Measurements from ENCODE around the gene CPNE5. TPM values are rescaled to one million over a fixed set of nuclear protein-coding genes. Genes with fewer than 3 reads are reported as not detected.

The CPNE5 gene
- total and polyA plus RNA-seq, 3 donors from 2014 or later: 44.2 to 137 (median 97.8) TPM

DNA sequence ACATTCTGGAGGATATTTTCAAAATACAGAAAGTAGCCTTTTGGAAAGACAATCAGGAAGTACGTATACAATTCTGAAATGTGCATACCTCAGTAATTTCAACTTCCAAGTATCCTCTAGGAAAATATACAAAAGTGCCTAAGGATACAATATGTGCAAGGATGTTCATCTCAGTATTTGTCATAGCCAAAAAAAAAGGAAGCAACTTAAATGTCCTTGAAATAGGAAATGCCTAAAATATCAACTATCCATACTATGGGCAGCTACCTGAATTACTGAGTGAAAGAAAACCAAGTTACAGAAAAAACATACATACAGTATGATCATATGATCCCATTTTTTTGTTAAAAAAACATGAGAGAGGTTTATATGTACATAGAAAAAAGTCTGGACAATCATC, 33.9 kb upstream of the CPNE5 start:
- WGBS, 2 donors: 73 to 85% methylated on average over 1 of the region's 1 CpG
- H3K9me3 ChIP-seq: no peaks in the 10 kb centered on the region
- peaks cover 15% of the 10 kb centered on the region for H3K4me1 ChIP-seq
- no peaks in the 10 kb centered on the region for H3K27me3 ChIP-seq
- H3K4me3 ChIP-seq: no peak overlapping the region
- H3K27ac ChIP-seq: no peak overlapping the region
- no peak for DNase-seq
- no peak for TF ChIP-seq POLR2A (IDR thresholded peaks at IDR 0.05)
- TF ChIP-seq, protein P1, sequence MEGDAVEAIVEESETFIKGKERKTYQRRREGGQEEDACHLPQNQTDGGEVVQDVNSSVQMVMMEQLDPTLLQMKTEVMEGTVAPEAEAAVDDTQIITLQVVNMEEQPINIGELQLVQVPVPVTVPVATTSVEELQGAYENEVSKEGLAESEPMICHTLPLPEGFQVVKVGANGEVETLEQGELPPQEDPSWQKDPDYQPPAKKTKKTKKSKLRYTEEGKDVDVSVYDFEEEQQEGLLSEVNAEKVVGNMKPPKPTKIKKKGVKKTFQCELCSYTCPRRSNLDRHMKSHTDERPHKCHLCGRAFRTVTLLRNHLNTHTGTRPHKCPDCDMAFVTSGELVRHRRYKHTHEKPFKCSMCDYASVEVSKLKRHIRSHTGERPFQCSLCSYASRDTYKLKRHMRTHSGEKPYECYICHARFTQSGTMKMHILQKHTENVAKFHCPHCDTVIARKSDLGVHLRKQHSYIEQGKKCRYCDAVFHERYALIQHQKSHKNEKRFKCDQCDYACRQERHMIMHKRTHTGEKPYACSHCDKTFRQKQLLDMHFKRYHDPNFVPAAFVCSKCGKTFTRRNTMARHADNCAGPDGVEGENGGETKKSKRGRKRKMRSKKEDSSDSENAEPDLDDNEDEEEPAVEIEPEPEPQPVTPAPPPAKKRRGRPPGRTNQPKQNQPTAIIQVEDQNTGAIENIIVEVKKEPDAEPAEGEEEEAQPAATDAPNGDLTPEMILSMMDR (IDR thresholded peaks at IDR 0.05): no peak
- H3K36me3 ChIP-seq (ENCODE audit: low read depth, missing control alignments): no peaks in the 10 kb centered on the region
- intact Hi-C loops (cut with DNase I; ENCODE audit: low total_unique reads): no loop called here

DNA sequence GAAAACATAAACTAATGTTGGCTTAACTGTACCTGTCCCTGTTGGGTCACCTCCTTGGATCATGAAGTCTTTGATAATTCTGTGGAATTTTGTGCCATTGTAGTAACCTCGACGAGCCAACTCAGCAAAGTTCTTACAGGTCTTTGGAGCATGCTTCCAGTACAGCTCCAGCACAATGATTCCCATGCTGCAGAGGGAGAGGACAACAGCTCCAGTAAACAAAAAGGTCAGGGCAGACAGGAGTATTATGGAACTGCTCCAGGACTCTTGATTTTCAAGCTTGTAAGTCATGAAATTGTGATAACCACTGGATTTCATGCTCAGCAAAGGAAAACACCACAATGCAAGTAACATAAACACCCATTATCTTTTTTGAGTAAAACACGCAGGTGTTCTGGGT, 32.4 kb upstream of the CPNE5 start:
- Histone ChIP-seq H3K4me1 (peaks cover 15% of the 10 kb centered on the region), H3K27ac (no peak overlapping the region), H3K36me3 (ENCODE audit: low read depth, missing control alignments) (no peaks in the 10 kb centered on the region), H3K27me3 (no peaks in the 10 kb centered on the region), H3K4me3 (no peak overlapping the region), H3K9me3 (no peaks in the 10 kb centered on the region)
- no peak for TF ChIP-seq POLR2A (IDR thresholded peaks at IDR 0.05)
- TF ChIP-seq, protein P1 (IDR thresholded peaks at IDR 0.05): no peak
- 91 to 92% methylated on average over 3 of the region's 3 CpGs for WGBS, 2 donors
- intact Hi-C loops (cut with DNase I; ENCODE audit: low total_unique reads): no loop called here
- no peak for DNase-seq

DNA sequence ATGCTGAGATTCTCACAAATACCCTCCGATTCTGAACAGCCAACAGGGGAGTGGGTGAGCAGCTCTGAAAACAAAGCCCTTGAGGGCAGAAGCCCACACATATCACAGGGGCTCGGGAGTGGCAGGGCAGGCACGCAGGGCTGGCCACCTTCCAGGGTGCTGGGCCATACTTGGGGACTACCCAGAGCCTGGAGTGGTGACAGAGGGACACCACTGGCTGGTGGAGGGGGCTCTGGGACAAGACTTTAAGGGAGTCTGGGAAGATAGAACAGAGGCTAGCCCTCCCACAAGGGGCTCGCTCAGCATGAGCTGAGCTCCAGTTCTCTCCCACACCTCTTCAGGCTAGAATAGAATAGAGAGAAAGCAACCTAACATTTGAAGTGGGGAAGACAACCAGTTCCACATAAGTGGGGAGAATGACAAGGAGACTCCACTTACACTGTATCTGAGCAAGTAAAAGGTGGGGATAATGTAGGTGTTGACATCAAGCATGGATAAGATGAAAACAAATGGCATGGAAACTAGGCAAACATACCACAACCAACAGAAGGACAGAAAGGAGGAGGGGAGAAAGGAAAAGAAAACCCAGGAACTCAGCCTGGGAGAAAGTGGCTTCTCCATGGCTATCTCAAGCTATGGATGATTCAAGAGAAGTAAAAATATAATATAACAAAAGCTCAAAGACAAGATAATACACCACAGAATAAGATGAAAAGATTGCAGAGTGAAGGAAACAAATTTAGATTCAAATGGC, 28.4 kb upstream of the CPNE5 start:
- TF ChIP-seq, protein P1 (IDR thresholded peaks at IDR 0.05): no peak
- TF ChIP-seq POLR2A (IDR thresholded peaks at IDR 0.05): no peak
- peaks cover 3% of the 10 kb centered on the region for H3K4me1 ChIP-seq
- no peaks in the 10 kb centered on the region for H3K36me3 ChIP-seq (ENCODE audit: low read depth, missing control alignments)
- DNase-seq: no peak
- 73% methylated on average over 4 of the region's 4 CpGs for WGBS, 2 donors
- H3K27ac ChIP-seq: no peak overlapping the region
- no peak overlapping the region for H3K4me3 ChIP-seq
- no peaks in the 10 kb centered on the region for H3K27me3 ChIP-seq
- intact Hi-C loops (cut with DNase I; ENCODE audit: low total_unique reads): no loop called here
- no peaks in the 10 kb centered on the region for H3K9me3 ChIP-seq

DNA sequence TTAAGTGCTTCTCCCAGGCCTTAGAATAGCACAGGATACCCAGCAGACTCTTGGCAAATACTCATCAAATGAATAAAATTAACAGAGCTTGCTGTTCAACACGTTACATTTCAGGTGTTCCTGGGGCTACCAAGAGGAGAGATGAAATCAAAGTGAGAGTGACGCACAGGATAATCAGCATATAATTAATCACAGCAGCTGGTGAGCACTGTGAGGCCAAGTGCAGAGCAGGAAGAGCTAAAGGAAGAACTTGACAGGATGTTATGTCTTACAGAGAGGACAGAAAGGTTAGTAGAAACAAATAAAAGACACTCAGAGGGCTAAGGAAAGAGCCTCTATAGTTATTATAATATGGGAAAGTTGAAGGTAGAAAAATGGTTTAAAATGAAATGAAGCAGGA, 26.6 kb upstream of the CPNE5 start:
- Histone ChIP-seq H3K9me3 (no peaks in the 10 kb centered on the region), H3K27me3 (no peaks in the 10 kb centered on the region), H3K4me1 (peaks cover 3% of the 10 kb centered on the region), H3K36me3 (ENCODE audit: low read depth, missing control alignments) (no peaks in the 10 kb centered on the region), H3K27ac (no peak overlapping the region), H3K4me3 (no peak overlapping the region)
- DNase-seq: no peak
- intact Hi-C loops (cut with DNase I; ENCODE audit: low total_unique reads): no loop called here
- no peak for TF ChIP-seq POLR2A (IDR thresholded peaks at IDR 0.05)
- TF ChIP-seq, protein P1 (IDR thresholded peaks at IDR 0.05): no peak
- 81 to 87% methylated on average over 2 of the region's 2 CpGs for WGBS, 2 donors
